ENCODE measurements around the gene PHOSPHO1.
A peak's percentile ranks its signal among the peaks of the same experiment; 100 is the strongest.

The PHOSPHO1 gene

GRCh38 chr17:49210158-49211029 is 20.2 kb downstream of the PHOSPHO1 start, which contains the start of the genes ABI3 and GNGT2:
TSS of gene ABI3 (plus strand) at chr17:49210707. CDS start at chr17:49210725, 18 bp downstream.
TSS of gene GNGT2 (minus strand) at chr17:49210574. CDS start at chr17:49207422, 3,152 bp downstream.
- no peak within 1 kb of the TSS for H3K4me3 ChIP-seq (replicated peaks; ENCODE audit: low read depth, low read length)
- peak; percentile 48 for DNase-seq (ENCODE audit: low read depth)
- TF ChIP-seq CTCF (IDR thresholded peaks at IDR 0.05; ENCODE audit: low read length, missing control alignments): no peak

DNA sequence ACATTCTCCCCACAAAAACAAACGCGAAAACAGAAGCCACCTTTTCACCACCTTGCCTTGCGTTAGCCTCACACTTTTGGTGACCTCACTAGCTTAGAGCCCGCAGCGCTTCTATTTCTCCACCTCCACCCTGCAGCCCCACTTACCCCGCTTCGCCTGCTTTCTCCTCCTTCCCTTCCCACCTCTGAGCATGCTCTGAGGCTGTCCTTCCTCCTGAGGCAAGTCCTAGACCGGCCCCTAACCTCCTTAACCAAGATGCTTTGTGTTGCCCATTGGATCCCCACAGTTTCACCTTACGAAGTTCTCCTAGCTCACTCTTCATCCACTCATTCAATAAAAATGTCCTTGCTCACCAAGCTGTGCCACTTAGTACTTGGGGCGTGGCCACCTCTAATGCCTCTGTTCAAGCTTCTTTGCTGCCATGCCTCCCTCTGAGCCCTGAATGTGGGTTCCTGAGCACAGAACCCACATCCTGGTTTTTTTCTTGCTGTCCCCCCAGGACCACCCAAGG is 21.5 kb downstream of the PHOSPHO1 start:
- no peak for DNase-seq (ENCODE audit: low read depth)
- no peak overlapping the region for H3K4me3 ChIP-seq (replicated peaks; ENCODE audit: low read depth, low read length)
- TF ChIP-seq CTCF (IDR thresholded peaks at IDR 0.05; ENCODE audit: low read length, missing control alignments): no peak

DNA sequence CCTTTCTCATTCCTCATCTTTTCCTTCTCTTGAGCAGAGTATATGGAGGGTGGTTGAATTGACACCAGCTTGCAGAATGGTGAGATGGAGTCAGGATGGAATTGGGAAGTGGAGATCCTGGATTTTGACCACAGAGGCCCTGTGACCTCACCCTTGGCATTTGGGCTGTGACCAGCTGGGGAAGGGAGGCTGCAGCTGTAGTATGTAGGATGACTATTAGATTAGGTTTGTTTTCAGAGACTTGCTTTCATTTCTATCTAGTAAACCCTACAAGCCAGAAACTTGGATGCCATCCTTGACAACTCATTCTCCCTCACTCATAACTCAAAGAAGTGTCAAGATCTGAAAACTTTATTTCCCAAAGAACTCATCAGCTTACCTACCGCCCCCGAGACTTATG is 26.1 kb downstream of the PHOSPHO1 start:
- no peak for TF ChIP-seq CTCF (IDR thresholded peaks at IDR 0.05; ENCODE audit: low read length, missing control alignments)
- no peak for DNase-seq (ENCODE audit: low read depth)
- no peak overlapping the region for H3K4me3 ChIP-seq (replicated peaks; ENCODE audit: low read depth, low read length)

DNA sequence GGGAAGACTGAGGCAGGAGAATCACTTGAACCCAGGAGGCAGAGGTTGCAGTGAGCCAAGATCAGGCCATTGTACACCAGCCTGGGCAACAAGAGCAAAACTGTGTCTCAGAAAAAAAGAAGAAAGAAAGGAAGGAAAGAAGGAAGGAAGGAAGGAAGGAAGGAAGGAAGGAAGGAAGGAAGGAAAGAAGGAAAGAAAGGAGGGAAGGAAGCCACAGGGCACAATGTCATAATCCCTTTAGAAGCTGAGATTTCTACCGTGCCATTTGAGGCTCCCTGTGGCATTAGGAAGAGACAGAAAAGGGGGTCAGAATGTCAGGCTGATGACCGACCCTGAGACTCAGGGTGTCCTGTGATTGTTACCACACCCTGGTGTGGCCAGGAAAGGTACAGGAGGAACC is 26.8 kb downstream of the PHOSPHO1 start:
- TF ChIP-seq CTCF (IDR thresholded peaks at IDR 0.05; ENCODE audit: low read length, missing control alignments): no peak
- no peak for DNase-seq (ENCODE audit: low read depth)
- no peak overlapping the region for H3K4me3 ChIP-seq (replicated peaks; ENCODE audit: low read depth, low read length)

DNA sequence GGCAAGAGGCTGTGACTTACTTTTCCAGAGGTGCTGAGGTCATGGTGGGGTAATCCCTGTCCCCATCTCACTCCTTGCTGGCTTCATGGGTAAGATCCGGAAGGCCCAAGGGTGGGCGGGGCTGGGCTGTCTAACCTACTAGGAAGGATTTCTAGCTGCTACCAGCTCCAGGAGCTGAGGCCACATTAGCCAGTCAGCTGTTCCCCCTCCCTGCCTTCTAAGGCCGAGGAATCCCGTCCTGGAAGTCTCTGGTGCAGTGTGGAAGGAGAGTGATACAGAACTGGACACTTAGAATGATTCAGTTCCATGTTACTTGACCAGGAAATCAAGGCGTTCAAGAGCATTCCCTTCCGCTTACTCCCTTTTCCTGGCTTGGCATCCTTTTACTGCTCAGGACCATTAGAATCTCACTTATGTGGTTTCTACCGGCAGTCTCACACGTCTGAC is 29.1 kb downstream of the PHOSPHO1 start:
- H3K4me3 ChIP-seq (replicated peaks; ENCODE audit: low read depth, low read length): no peak overlapping the region
- TF ChIP-seq CTCF (IDR thresholded peaks at IDR 0.05; ENCODE audit: low read length, missing control alignments): no peak
- DNase-seq (ENCODE audit: low read depth): peak; percentile 84

GRCh38 chr17:49200423-49201083 is 30.0 kb downstream of the PHOSPHO1 start:
- H3K4me3 ChIP-seq (replicated peaks; ENCODE audit: low read depth, low read length): no peak overlapping the region
- no peak for DNase-seq (ENCODE audit: low read depth)
- no peak for TF ChIP-seq CTCF (IDR thresholded peaks at IDR 0.05; ENCODE audit: low read length, missing control alignments)

Measured in fibroblast of pulmonary artery (primary cell).